ENCODE data around the gene HIKESHI.

Gene HIKESHI

GRCh38 chr11:86264649-86265048 is 37.4 kb upstream of the HIKESHI start:
- Histone ChIP-seq H3K9ac (ENCODE audit: insufficient read length, low read depth) (no peak overlapping the region), H3K9me3 (ENCODE audit: insufficient read depth, low read length) (no peaks in the 10 kb centered on the region), H3K4me1 (ENCODE audit: insufficient read depth, insufficient read length) (no peaks in the 10 kb centered on the region), H3K4me3 (ENCODE audit: insufficient read length, low read depth) (no peak overlapping the region), H3K27me3 (ENCODE audit: insufficient read depth, insufficient read length) (no peaks in the 10 kb centered on the region), H3K36me3 (ENCODE audit: insufficient read depth, insufficient read length, low read length) (peaks cover 39% of the 10 kb centered on the region)
- no peak for DNase-seq (ENCODE audit: low read depth, low spot score)
- TF ChIP-seq ZNF274 (IDR thresholded peaks at IDR 0.05; ENCODE audit: low read depth, low read length) = no peak
- TF ChIP-seq YY1 (IDR thresholded peaks at IDR 0.05; ENCODE audit: insufficient read depth, insufficient read length) = no peak
- no peak for TF ChIP-seq SUZ12 (IDR thresholded peaks at IDR 0.05; ENCODE audit: extremely low read depth, insufficient read depth, insufficient read length)

- Histone ChIP-seq H3K9me3 (ENCODE audit: insufficient read depth, low read length) (no peaks in the 10 kb centered on the region), H3K9ac (ENCODE audit: insufficient read length, low read depth) (no peak overlapping the region), H3K4me3 (ENCODE audit: insufficient read length, low read depth) (no peak overlapping the region), H3K27me3 (ENCODE audit: insufficient read depth, insufficient read length) (no peaks in the 10 kb centered on the region), H3K36me3 (ENCODE audit: insufficient read depth, insufficient read length, low read length) (peaks cover 44% of the 10 kb centered on the region), H3K4me1 (ENCODE audit: insufficient read depth, insufficient read length) (no peaks in the 10 kb centered on the region)
- DNase-seq (ENCODE audit: low read depth, low spot score) = no peak
- no peak for TF ChIP-seq SUZ12 (IDR thresholded peaks at IDR 0.05; ENCODE audit: extremely low read depth, insufficient read depth, insufficient read length)
- TF ChIP-seq YY1 (IDR thresholded peaks at IDR 0.05; ENCODE audit: insufficient read depth, insufficient read length) = no peak
- TF ChIP-seq ZNF274 (IDR thresholded peaks at IDR 0.05; ENCODE audit: low read depth, low read length) = no peak
Observed at GRCh38 chr11:86265194-86265593, 36.8 kb upstream of the HIKESHI start.

GRCh38 chr11:86269645-86270044 is 32.4 kb upstream of the HIKESHI start:
- Histone ChIP-seq H3K27me3 (ENCODE audit: insufficient read depth, insufficient read length) (no peaks in the 10 kb centered on the region), H3K4me1 (ENCODE audit: insufficient read depth, insufficient read length) (no peaks in the 10 kb centered on the region), H3K36me3 (ENCODE audit: insufficient read depth, insufficient read length, low read length) (peaks cover 23% of the 10 kb centered on the region), H3K9me3 (ENCODE audit: insufficient read depth, low read length) (no peaks in the 10 kb centered on the region), H3K9ac (ENCODE audit: insufficient read length, low read depth) (no peak overlapping the region), H3K4me3 (ENCODE audit: insufficient read length, low read depth) (no peak overlapping the region)
- DNase-seq (ENCODE audit: low read depth, low spot score) = no peak
- TF ChIP-seq SUZ12 (IDR thresholded peaks at IDR 0.05; ENCODE audit: extremely low read depth, insufficient read depth, insufficient read length) (no peak), YY1 (IDR thresholded peaks at IDR 0.05; ENCODE audit: insufficient read depth, insufficient read length) (no peak), ZNF274 (IDR thresholded peaks at IDR 0.05; ENCODE audit: low read depth, low read length) (no peak)

- Histone ChIP-seq H3K4me1 (ENCODE audit: insufficient read depth, insufficient read length) (no peaks in the 10 kb centered on the region), H3K9ac (ENCODE audit: insufficient read length, low read depth) (no peak overlapping the region), H3K4me3 (ENCODE audit: insufficient read length, low read depth) (no peak overlapping the region), H3K9me3 (ENCODE audit: insufficient read depth, low read length) (no peaks in the 10 kb centered on the region), H3K27me3 (ENCODE audit: insufficient read depth, insufficient read length) (no peaks in the 10 kb centered on the region), H3K36me3 (ENCODE audit: insufficient read depth, insufficient read length, low read length) (peaks cover 48% of the 10 kb centered on the region)
- TF ChIP-seq SUZ12 (IDR thresholded peaks at IDR 0.05; ENCODE audit: extremely low read depth, insufficient read depth, insufficient read length) (no peak), YY1 (IDR thresholded peaks at IDR 0.05; ENCODE audit: insufficient read depth, insufficient read length) (no peak), ZNF274 (IDR thresholded peaks at IDR 0.05; ENCODE audit: low read depth, low read length) (no peak)
- DNase-seq (ENCODE audit: low read depth, low spot score) = no peak
Observed at GRCh38 chr11:86274503-86274902, 27.5 kb upstream of the HIKESHI start.

GRCh38 chr11:86274999-86275398 is 27.0 kb upstream of the HIKESHI start:
- Histone ChIP-seq H3K9ac (ENCODE audit: insufficient read length, low read depth) (no peak overlapping the region), H3K9me3 (ENCODE audit: insufficient read depth, low read length) (no peaks in the 10 kb centered on the region), H3K36me3 (ENCODE audit: insufficient read depth, insufficient read length, low read length) (peaks cover 50% of the 10 kb centered on the region), H3K4me1 (ENCODE audit: insufficient read depth, insufficient read length) (no peaks in the 10 kb centered on the region), H3K4me3 (ENCODE audit: insufficient read length, low read depth) (no peak overlapping the region), H3K27me3 (ENCODE audit: insufficient read depth, insufficient read length) (no peaks in the 10 kb centered on the region)
- no peak for DNase-seq (ENCODE audit: low read depth, low spot score)
- TF ChIP-seq YY1 (IDR thresholded peaks at IDR 0.05; ENCODE audit: insufficient read depth, insufficient read length) = no peak
- TF ChIP-seq ZNF274 (IDR thresholded peaks at IDR 0.05; ENCODE audit: low read depth, low read length) = no peak
- no peak for TF ChIP-seq SUZ12 (IDR thresholded peaks at IDR 0.05; ENCODE audit: extremely low read depth, insufficient read depth, insufficient read length)

GRCh38 chr11:86275493-86276370 is 26.3 kb upstream of the HIKESHI start:
- Histone ChIP-seq H3K36me3 (ENCODE audit: insufficient read depth, insufficient read length, low read length) (peaks cover 49% of the 10 kb centered on the region), H3K9ac (ENCODE audit: insufficient read length, low read depth) (no peak overlapping the region), H3K4me1 (ENCODE audit: insufficient read depth, insufficient read length) (no peaks in the 10 kb centered on the region), H3K27me3 (ENCODE audit: insufficient read depth, insufficient read length) (no peaks in the 10 kb centered on the region), H3K4me3 (ENCODE audit: insufficient read length, low read depth) (no peak overlapping the region), H3K9me3 (ENCODE audit: insufficient read depth, low read length) (no peaks in the 10 kb centered on the region)
- DNase-seq (ENCODE audit: low read depth, low spot score) = no peak
- TF ChIP-seq YY1 (IDR thresholded peaks at IDR 0.05; ENCODE audit: insufficient read depth, insufficient read length) (no peak), SUZ12 (IDR thresholded peaks at IDR 0.05; ENCODE audit: extremely low read depth, insufficient read depth, insufficient read length) (no peak), ZNF274 (IDR thresholded peaks at IDR 0.05; ENCODE audit: low read depth, low read length) (no peak)

- peaks cover 47% of the 10 kb centered on the region for H3K36me3 ChIP-seq (ENCODE audit: insufficient read depth, insufficient read length, low read length)
Observed at GRCh38 chr11:86277741-86278140, 24.3 kb upstream of the HIKESHI start.

More at GRCh38 chr11:86277741-86278140, 24.3 kb upstream of the HIKESHI start:
- no peak for TF ChIP-seq SUZ12 (IDR thresholded peaks at IDR 0.05; ENCODE audit: extremely low read depth, insufficient read depth, insufficient read length)
- TF ChIP-seq YY1 (IDR thresholded peaks at IDR 0.05; ENCODE audit: insufficient read depth, insufficient read length) = no peak
- TF ChIP-seq ZNF274 (IDR thresholded peaks at IDR 0.05; ENCODE audit: low read depth, low read length) = no peak
- H3K4me1 ChIP-seq (ENCODE audit: insufficient read depth, insufficient read length) = no peaks in the 10 kb centered on the region
- no peak overlapping the region for H3K9ac ChIP-seq (ENCODE audit: insufficient read length, low read depth)
- DNase-seq (ENCODE audit: low read depth, low spot score) = no peak
- H3K4me3 ChIP-seq (ENCODE audit: insufficient read length, low read depth) = no peak overlapping the region
- no peaks in the 10 kb centered on the region for H3K9me3 ChIP-seq (ENCODE audit: insufficient read depth, low read length)
- H3K27me3 ChIP-seq (ENCODE audit: insufficient read depth, insufficient read length) = no peaks in the 10 kb centered on the region

All from NT2/D1 (cell line).